Smooth muscle cell (in vitro differentiated cells): ENCODE results near the gene TBX2. TPM values are rescaled to one million over a fixed set of nuclear protein-coding genes. Genes with fewer than 3 reads are reported as not detected.

ENCODE experiments used
- DNase-seq: peaks from one replicate; lab custom pipeline; 2025; ENCODE audit not compliant: unreplicated experiment; lab: John Stamatoyannopoulos, UW
- H2AFZ ChIP-seq: fragments of 200-600 bp; sonication (generic); 2 replicates; pipeline ENCODE4 v1.6.0; 2016; ENCODE audit warnings: antibody characterized with exemption, low read depth, mild to moderate bottlenecking
- H3F3A ChIP-seq: fragments of 200-600 bp; sonication (generic); 2 replicates; pipeline ENCODE4 v1.6.0; 2017; ENCODE audit warnings: antibody characterized with exemption, low read depth
- H3K27ac ChIP-seq: fragments of 200-600 bp; sonication (generic); 2 replicates; pipeline ENCODE4 v1.5.1; 2016; ENCODE audit warnings: low read depth, mild to moderate bottlenecking
- H3K27me3 ChIP-seq: fragments of 200-600 bp; sonication (generic); 2 replicates; pipeline ENCODE4 v1.6.1; 2016; ENCODE audit warnings: low read depth, mild to moderate bottlenecking
- H3K36me3 ChIP-seq: fragments of 200-600 bp; sonication (generic); 2 replicates; pipeline ENCODE4 v1.5.1; 2016; ENCODE audit warnings: low read depth
- H3K4me1 ChIP-seq: fragments of 200-600 bp; sonication (generic); 2 replicates; pipeline ENCODE4 v1.5.1; 2016; ENCODE audit warnings: low read depth
- H3K4me2 ChIP-seq: fragments of 200-600 bp; sonication (generic); 2 replicates; pipeline ENCODE4 v1.6.0; 2016; ENCODE audit warnings: mild to moderate bottlenecking
- H3K4me3 ChIP-seq: fragments of 200-600 bp; sonication (generic); 2 replicates; pipeline ENCODE4 v1.5.1; 2016; ENCODE audit warnings: mild to moderate bottlenecking
- H3K79me2 ChIP-seq: fragments of 200-600 bp; sonication (generic); 2 replicates; pipeline ENCODE4 v1.6.0; 2016; ENCODE audit warnings: low read depth, mild to moderate bottlenecking
- H3K9ac ChIP-seq: fragments of 200-600 bp; sonication (generic); 2 replicates; pipeline ENCODE4 v1.6.0; 2016; ENCODE audit warnings: low read depth
- H3K9me3 ChIP-seq: fragments of 200-600 bp; sonication (generic); replicated peaks from 2 replicates; pipeline ENCODE4 v1.5.1; 2016; ENCODE audit warnings: low read depth
- H4K20me1 ChIP-seq: fragments of 200-600 bp; sonication (generic); 2 replicates; pipeline ENCODE4 v1.6.0; 2016; ENCODE audit warnings: low read depth
- CTCF ChIP-seq: fragments of 200-600 bp; sonication (generic); IDR thresholded peaks from 2 replicates; pipeline ENCODE4 v1.5.1; 2017; ENCODE audit warnings: borderline replicate concordance, mild to moderate bottlenecking, antibody characterized with exemption; ENCODE audit not compliant: insufficient read depth, poor library complexity, severe bottlenecking
- WGBS: methylation state at CpG from one replicate; pipeline ENCODE4 v1.1.7; 2016; ENCODE audit warnings: low lambda C conversion rate; 5-methylcytosine and 5-hydroxymethylcytosine counted together
- polyA plus RNA-seq: library from polyadenylated mRNA; unstranded; fragments of >200 nt; fragmentation: Nextera tagmentation; extraction: Ambion mirVana; gene quantifications from 2 replicates; pipeline ENCODE4 v1.2.1, GENCODE V29; 2016
- total RNA-seq: library from RNA; depleted of rRNA; stranded (reverse); fragments of >200 nt; gene quantifications from 2 replicates; pipeline ENCODE4 v1.2.3, GENCODE V29; 2014

Gene TBX2
- total and polyA plus RNA-seq, 2 experiments from 2014 or later, result 46.7 to 146 TPM

- no peak for TF ChIP-seq CTCF
- no peak overlapping the region for H3K27ac ChIP-seq
- no peaks in the 10 kb centered on the region for H3K79me2 ChIP-seq
- no peak overlapping the region for H3K4me2 ChIP-seq
- no peaks in the 10 kb centered on the region for H3K27me3 ChIP-seq
- no peaks in the 10 kb centered on the region for H3K4me1 ChIP-seq
- no peak overlapping the region for H3K4me3 ChIP-seq
- no peaks in the 10 kb centered on the region for H3K36me3 ChIP-seq
- 99% methylated on average over 8 of the region's 8 CpGs for WGBS
- no peaks in the 10 kb centered on the region for H4K20me1 ChIP-seq
- H3K9me3 ChIP-seq, result no peaks in the 10 kb centered on the region
- no peak for DNase-seq
- no peaks in the 10 kb centered on the region for H3F3A ChIP-seq
- no peak overlapping the region for H3K9ac ChIP-seq
- no peak overlapping the region for H2AFZ ChIP-seq
Measured at GRCh38 chr17:61387011-61387410, 12.6 kb upstream of the TBX2 start.

GRCh38 chr17:61387511-61388305 is 11.9 kb upstream of the TBX2 start:
- H3K9ac ChIP-seq, result no peak overlapping the region
- DNase-seq, result no peak
- H2AFZ ChIP-seq, result no peak overlapping the region
- WGBS, result 97% methylated on average over 11 of the region's 11 CpGs
- H3K79me2 ChIP-seq, result no peaks in the 10 kb centered on the region
- no peaks in the 10 kb centered on the region for H3K9me3 ChIP-seq
- no peak overlapping the region for H3K4me3 ChIP-seq
- no peak for TF ChIP-seq CTCF
- no peaks in the 10 kb centered on the region for H3K36me3 ChIP-seq
- no peaks in the 10 kb centered on the region for H3F3A ChIP-seq
- no peak overlapping the region for H3K4me2 ChIP-seq
- no peaks in the 10 kb centered on the region for H3K27me3 ChIP-seq
- no peak overlapping the region for H3K27ac ChIP-seq
- H3K4me1 ChIP-seq, result no peaks in the 10 kb centered on the region
- no peaks in the 10 kb centered on the region for H4K20me1 ChIP-seq

GRCh38 chr17:61388561-61389356 is 10.9 kb upstream of the TBX2 start:
- TF ChIP-seq CTCF, result no peak
- Histone ChIP-seq H3K27me3 (no peaks in the 10 kb centered on the region), H3K9me3 (no peaks in the 10 kb centered on the region), H3K4me1 (no peaks in the 10 kb centered on the region), H3K4me2 (no peak overlapping the region), H2AFZ (no peak overlapping the region), H3K79me2 (no peaks in the 10 kb centered on the region), H3K4me3 (no peak overlapping the region), H3K27ac (no peak overlapping the region), H4K20me1 (no peaks in the 10 kb centered on the region), H3K9ac (no peak overlapping the region), H3F3A (no peaks in the 10 kb centered on the region), H3K36me3 (no peaks in the 10 kb centered on the region)
- no peak for DNase-seq
- WGBS, result 91% methylated on average over 21 of the region's 21 CpGs
